NT2/D1 (cell line): ENCODE measurements around the gene LRP5.

Source experiments
- SUZ12 ChIP-seq: IDR thresholded peaks from 2 replicates; pipeline ENCODE4 v1.6.1; 2011; ENCODE audit not compliant: insufficient read length, insufficient read depth; ENCODE audit errors: extremely low read depth
- YY1 ChIP-seq: IDR thresholded peaks from 2 replicates; pipeline ENCODE4 v1.6.1; 2011; ENCODE audit not compliant: insufficient read length, insufficient read depth
- ZNF274 ChIP-seq: IDR thresholded peaks from 2 replicates; pipeline ENCODE4 v1.6.1; 2011; ENCODE audit warnings: mild to moderate bottlenecking, low read depth, low read length

GRCh38 chr11:68282141-68282860 lies 30.1 kb upstream of the LRP5 start:
- TF ChIP-seq ZNF274 (no peak), YY1 (no peak), SUZ12 (no peak)
